SU-DHL-6 (cell line): ENCODE measurements around the gene CCDC200.
"Not testable (repeated sequence)": the region's sequence is repeated elsewhere in the genome, so short reads cannot be mapped to it uniquely, and the experiment has no call there.

ENCODE experiments used
- H2AFZ ChIP-seq: fragments of 200-600 bp; sonication (generic); 2 replicates; pipeline ENCODE4 v1.6.1; 2014; ENCODE audit warnings: low read depth, mild to moderate bottlenecking, moderate library complexity, mixed read lengths, antibody characterized with exemption, low read length; ENCODE audit not compliant: severe bottlenecking
- H3F3A ChIP-seq: fragments of 200-600 bp; shearing (Covaris generic); 2 replicates; pipeline ENCODE4 v1.6.0; 2016; ENCODE audit warnings: antibody characterized with exemption, mild to moderate bottlenecking; ENCODE audit not compliant: insufficient read depth
- H3K27ac ChIP-seq: fragments of 200-600 bp; sonication (generic); 2 replicates; pipeline ENCODE4 v1.5.1; 2016; ENCODE audit warnings: low read depth, mild to moderate bottlenecking, low read length, moderate library complexity, mixed read lengths
- H3K27me3 ChIP-seq: fragments of 200-600 bp; sonication (generic), shearing (Covaris generic); 2 replicates; pipeline ENCODE4 v1.6.0; 2014; ENCODE audit warnings: mild to moderate bottlenecking, low read length
- H3K36me3 ChIP-seq: fragments of 200-600 bp; sonication (generic); 2 replicates; pipeline ENCODE4 v1.6.1; 2014; ENCODE audit warnings: mild to moderate bottlenecking, low read length, mixed read lengths
- H3K4me2 ChIP-seq: fragments of 300-600, 200-600 bp; shearing (Covaris generic), sonication (generic); 2 replicates; pipeline ENCODE4 v1.6.0; 2014; ENCODE audit warnings: low read length, low read depth, mild to moderate bottlenecking; ENCODE audit not compliant: poor library complexity, severe bottlenecking
- H3K4me3 ChIP-seq: fragments of 200-600 bp; sonication (generic); 2 replicates; pipeline ENCODE4 v1.5.1; 2014; ENCODE audit warnings: antibody characterized with exemption, low read length, mild to moderate bottlenecking, mixed read lengths; ENCODE audit not compliant: insufficient read depth, poor library complexity, severe bottlenecking
- H3K79me2 ChIP-seq: fragments of 200-600 bp; sonication (generic); 2 replicates; pipeline ENCODE4 v1.6.1; 2014; ENCODE audit warnings: mild to moderate bottlenecking, low read length, moderate library complexity; ENCODE audit not compliant: insufficient read depth
- H3K9ac ChIP-seq: fragments of 200-600 bp; sonication (generic); 2 replicates; pipeline ENCODE4 v1.7.0; 2014; ENCODE audit warnings: mild to moderate bottlenecking, low read length
- H3K9me2 ChIP-seq: fragments of 200-600 bp; sonication (generic); replicated peaks from 2 replicates; pipeline ENCODE4 v1.6.1; 2014; ENCODE audit warnings: low read length; ENCODE audit not compliant: insufficient read depth
- H3K9me3 ChIP-seq: fragments of 200-600 bp; sonication (generic); 2 replicates; pipeline ENCODE4 v1.6.1; 2014; ENCODE audit warnings: low read length, mixed read lengths; ENCODE audit not compliant: insufficient read depth
- H4K20me1 ChIP-seq: fragments of 200-600 bp; sonication (generic); 2 replicates; pipeline ENCODE4 v1.6.1; 2014; ENCODE audit warnings: low read depth, mild to moderate bottlenecking, antibody characterized with exemption, low read length, moderate library complexity, mixed read lengths
- CTCF ChIP-seq: fragments of 200-600 bp; sonication (generic); IDR thresholded peaks from one replicate; pipeline ENCODE4 v1.5.1; 2017; ENCODE audit warnings: antibody characterized with exemption, mild to moderate bottlenecking, low read length, moderate library complexity; ENCODE audit not compliant: insufficient read depth, poor library complexity, severe bottlenecking
- EZH2phosphoT487 ChIP-seq: fragments of 200-600 bp; sonication (generic), shearing (Covaris generic); conservative IDR thresholded peaks from 2 replicates; pipeline ENCODE4 v1.6.1; 2018; ENCODE audit warnings: mild to moderate bottlenecking, antibody characterized with exemption, low read length, moderate library complexity, mixed read lengths

Gene CCDC200

DNA sequence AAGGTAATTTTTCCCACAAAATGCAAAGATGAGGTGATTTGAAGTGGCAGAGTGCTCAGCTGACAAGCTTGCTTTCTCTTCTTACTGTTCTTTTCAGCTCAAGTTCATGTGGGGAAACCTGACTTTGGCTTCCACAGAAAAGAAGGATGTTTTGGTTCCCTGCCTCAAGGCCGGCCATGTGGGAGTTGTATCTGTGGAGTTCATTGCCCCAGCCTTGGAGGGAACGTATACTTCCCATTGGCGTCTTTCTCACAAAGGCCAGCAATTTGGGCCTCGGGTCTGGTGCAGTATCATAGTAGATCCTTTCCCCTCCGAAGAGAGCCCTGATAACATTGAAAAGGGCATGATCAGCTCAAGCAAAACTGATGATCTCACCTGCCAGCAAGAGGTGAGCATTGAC, 35.2 kb downstream of the CCDC200 start:
- TF ChIP-seq EZH2phosphoT487 (no peak), CTCF (no peak)
- Histone ChIP-seq H4K20me1 (no peaks in the 10 kb centered on the region), H3K4me3 (no peak overlapping the region), H2AFZ (no peak overlapping the region), H3K9me3 (no peaks in the 10 kb centered on the region), H3K27me3 (no peaks in the 10 kb centered on the region), H3K36me3 (peaks cover 11% of the 10 kb centered on the region; the same call in 1 of the 2 replicates), H3F3A (no peaks in the 10 kb centered on the region), H3K9ac (no peak overlapping the region), H3K79me2 (no peaks in the 10 kb centered on the region), H3K27ac (no peak overlapping the region), H3K9me2 (no peaks in the 10 kb centered on the region), H3K4me2 (no peak overlapping the region)

GRCh38 chr17:43186656-43187055, 41.8 kb downstream of the CCDC200 start:
- H3K9ac ChIP-seq, H3K9me3 ChIP-seq, H3K36me3 ChIP-seq, H3K79me2 ChIP-seq, H3F3A ChIP-seq, H2AFZ ChIP-seq, H4K20me1 ChIP-seq, H3K4me2 ChIP-seq, H3K27me3 ChIP-seq, H3K4me3 ChIP-seq, H3K27ac ChIP-seq, H3K9me2 ChIP-seq: not testable (repeated sequence)

GRCh38 chr17:43183921-43184320, 44.5 kb downstream of the CCDC200 start:
- Histone ChIP-seq H3K9me2 (no peaks in the 10 kb centered on the region), H2AFZ (no peak overlapping the region), H4K20me1 (no peaks in the 10 kb centered on the region), H3K4me2 (no peak overlapping the region), H3K9me3 (no peaks in the 10 kb centered on the region), H3K79me2 (no peaks in the 10 kb centered on the region), H3K36me3 (peaks cover 2% of the 10 kb centered on the region; the same call in 1 of the 2 replicates), H3F3A (no peaks in the 10 kb centered on the region), H3K4me3 (no peak overlapping the region), H3K27ac (no peak overlapping the region), H3K27me3 (no peaks in the 10 kb centered on the region), H3K9ac (no peak overlapping the region)
- TF ChIP-seq EZH2phosphoT487 (no peak), CTCF (no peak)

GRCh38 chr17:43176119-43176570, 52.3 kb downstream of the CCDC200 start:
- Histone ChIP-seq H4K20me1 (no peaks in the 10 kb centered on the region), H3K4me2 (no peak overlapping the region), H2AFZ (no peak overlapping the region), H3K36me3 (peaks cover 3% of the 10 kb centered on the region; the same call in 1 of the 2 replicates), H3K9ac (no peak overlapping the region), H3K9me2 (no peaks in the 10 kb centered on the region), H3K4me3 (no peak overlapping the region), H3K27me3 (no peaks in the 10 kb centered on the region), H3K79me2 (0 out of 2 replicates have a peak, but pooled peaks cover 4% of the 10 kb centered on the region), H3K27ac (0 out of 2 replicates have a peak overlapping the region, but pooled peaks have one; percentile 3), H3K9me3 (no peaks in the 10 kb centered on the region), H3F3A (peaks cover 10% of the 10 kb centered on the region; the same call in 1 of the 2 replicates)
- TF ChIP-seq CTCF = no peak
- no peak for TF ChIP-seq EZH2phosphoT487
